KMS-11 (cell line): ENCODE results near the gene ARHGEF7.

Experiments used
- H2AFZ ChIP-seq: fragments of 200-600 bp; sonication (generic); 2 replicates; pipeline ENCODE4 v1.6.1; 2016; ENCODE audit warnings: antibody characterized with exemption, mixed run types, low read depth
- H3K27ac ChIP-seq: fragments of 200-600 bp; sonication (generic); 2 replicates; pipeline ENCODE4 v1.6.1; 2016; ENCODE audit warnings: mild to moderate bottlenecking, mixed run types
- H3K27me3 ChIP-seq: fragments of 200-600 bp; sonication (generic); 2 replicates; pipeline ENCODE4 v1.6.1; 2017; ENCODE audit warnings: mild to moderate bottlenecking, low read depth, mixed run types, moderate library complexity; ENCODE audit not compliant: insufficient read depth
- H3K36me3 ChIP-seq: fragments of 200-600 bp; sonication (generic); 2 replicates; pipeline ENCODE4 v1.6.1; 2017; ENCODE audit warnings: mild to moderate bottlenecking, mixed run types; ENCODE audit not compliant: insufficient read depth
- H3K4me1 ChIP-seq: fragments of 200-600 bp; sonication (generic); 2 replicates; pipeline ENCODE4 v1.6.1; 2016; ENCODE audit warnings: mild to moderate bottlenecking, low read depth, mixed run types; ENCODE audit not compliant: poor library complexity, severe bottlenecking
- H3K4me2 ChIP-seq: fragments of 200-600 bp; sonication (generic); 2 replicates; pipeline ENCODE4 v1.7.0; 2016; ENCODE audit warnings: mild to moderate bottlenecking, mixed run types
- H3K4me3 ChIP-seq: fragments of 200-600 bp; sonication (generic); IDR thresholded peaks from 2 replicates; pipeline ENCODE4 v1.6.1; 2017; ENCODE audit warnings: low read depth, low read length, mixed read lengths; ENCODE audit not compliant: insufficient read depth
- H3K79me2 ChIP-seq: fragments of 200-600 bp; sonication (generic); 2 replicates; pipeline ENCODE4 v1.6.1; 2016; ENCODE audit warnings: low read depth, mixed run types; ENCODE audit not compliant: insufficient read depth
- H3K9ac ChIP-seq: fragments of 200-600 bp; sonication (generic); 2 replicates; pipeline ENCODE4 v1.6.1; 2016; ENCODE audit warnings: mild to moderate bottlenecking, mixed run types
- H4K20me1 ChIP-seq: fragments of 200-600 bp; sonication (generic); 2 replicates; pipeline ENCODE4 v1.6.1; 2016; ENCODE audit warnings: mild to moderate bottlenecking, mixed run types; ENCODE audit not compliant: insufficient read depth
- TF ChIP-seq, protein P1 (sequence below): fragments of 200-600 bp; sonication (generic); conservative IDR thresholded peaks from 2 replicates; pipeline ENCODE4 v1.6.1; 2017; ENCODE audit warnings: low read depth, mild to moderate bottlenecking, antibody characterized with exemption, low read length, moderate library complexity, mixed read lengths

Gene ARHGEF7

GRCh38 chr13:111227405-111227804 is 112.3 kb downstream of the ARHGEF7 start:
- Histone ChIP-seq H3K4me2 (no peak overlapping the region), H4K20me1 (no peaks in the 10 kb centered on the region), H3K9ac (no peak overlapping the region), H3K79me2 (no peaks in the 10 kb centered on the region), H3K36me3 (no peaks in the 10 kb centered on the region), H3K4me3 (no peak overlapping the region), H3K27me3 (no peaks in the 10 kb centered on the region), H3K27ac (no peak overlapping the region), H2AFZ (no peak overlapping the region), H3K4me1 (no peaks in the 10 kb centered on the region)
- TF ChIP-seq, protein P1, sequence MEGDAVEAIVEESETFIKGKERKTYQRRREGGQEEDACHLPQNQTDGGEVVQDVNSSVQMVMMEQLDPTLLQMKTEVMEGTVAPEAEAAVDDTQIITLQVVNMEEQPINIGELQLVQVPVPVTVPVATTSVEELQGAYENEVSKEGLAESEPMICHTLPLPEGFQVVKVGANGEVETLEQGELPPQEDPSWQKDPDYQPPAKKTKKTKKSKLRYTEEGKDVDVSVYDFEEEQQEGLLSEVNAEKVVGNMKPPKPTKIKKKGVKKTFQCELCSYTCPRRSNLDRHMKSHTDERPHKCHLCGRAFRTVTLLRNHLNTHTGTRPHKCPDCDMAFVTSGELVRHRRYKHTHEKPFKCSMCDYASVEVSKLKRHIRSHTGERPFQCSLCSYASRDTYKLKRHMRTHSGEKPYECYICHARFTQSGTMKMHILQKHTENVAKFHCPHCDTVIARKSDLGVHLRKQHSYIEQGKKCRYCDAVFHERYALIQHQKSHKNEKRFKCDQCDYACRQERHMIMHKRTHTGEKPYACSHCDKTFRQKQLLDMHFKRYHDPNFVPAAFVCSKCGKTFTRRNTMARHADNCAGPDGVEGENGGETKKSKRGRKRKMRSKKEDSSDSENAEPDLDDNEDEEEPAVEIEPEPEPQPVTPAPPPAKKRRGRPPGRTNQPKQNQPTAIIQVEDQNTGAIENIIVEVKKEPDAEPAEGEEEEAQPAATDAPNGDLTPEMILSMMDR = no peak

- no peak overlapping the region for H3K4me3 ChIP-seq
- H3K27me3 ChIP-seq = no peaks in the 10 kb centered on the region
- no peak overlapping the region for H3K9ac ChIP-seq
- no peaks in the 10 kb centered on the region for H3K36me3 ChIP-seq
- H3K4me1 ChIP-seq = no peaks in the 10 kb centered on the region
- no peaks in the 10 kb centered on the region for H3K79me2 ChIP-seq
- no peak overlapping the region for H3K4me2 ChIP-seq
- no peak overlapping the region for H3K27ac ChIP-seq
- H2AFZ ChIP-seq = no peak overlapping the region
- H4K20me1 ChIP-seq = no peaks in the 10 kb centered on the region
- TF ChIP-seq, protein P1 = no peak
These were observed 113.4 kb downstream of the ARHGEF7 start for GRCh38 chr13:111228262-111229144.

GRCh38 chr13:111230385-111230930 is 115.3 kb downstream of the ARHGEF7 start:
- Histone ChIP-seq H3K79me2 (no peaks in the 10 kb centered on the region), H4K20me1 (no peaks in the 10 kb centered on the region)

GRCh38 chr13:111232191-111232590 is 117.1 kb downstream of the ARHGEF7 start:
- no peak overlapping the region for H2AFZ ChIP-seq
- no peaks in the 10 kb centered on the region for H3K27me3 ChIP-seq
- H3K4me3 ChIP-seq = no peak overlapping the region
- no peaks in the 10 kb centered on the region for H3K36me3 ChIP-seq
- H3K27ac ChIP-seq = no peak overlapping the region
- no peaks in the 10 kb centered on the region for H3K4me1 ChIP-seq
- TF ChIP-seq, protein P1 = no peak
- H3K4me2 ChIP-seq = no peak overlapping the region
- H4K20me1 ChIP-seq = no peaks in the 10 kb centered on the region
- H3K79me2 ChIP-seq = no peaks in the 10 kb centered on the region
- no peak overlapping the region for H3K9ac ChIP-seq

More at GRCh38 chr13:111230385-111230930, 115.3 kb downstream of the ARHGEF7 start:
- no peak overlapping the region for H2AFZ ChIP-seq
- H3K27ac ChIP-seq = no peak overlapping the region
- H3K27me3 ChIP-seq = no peaks in the 10 kb centered on the region
- no peak overlapping the region for H3K9ac ChIP-seq
- H3K4me3 ChIP-seq = no peak overlapping the region
- H3K4me2 ChIP-seq = no peak overlapping the region
- no peaks in the 10 kb centered on the region for H3K36me3 ChIP-seq
- TF ChIP-seq, protein P1 = no peak
- no peaks in the 10 kb centered on the region for H3K4me1 ChIP-seq
